ENCODE measurements around the gene C1QTNF2.

- TF ChIP-seq ZBTB43 (CRISPR knock-in tag; conservative IDR thresholded peaks at IDR 0.05) (no peak), TEAD2 (CRISPR knock-in tag; IDR thresholded peaks at IDR 0.05) (no peak), MYC (CRISPR knock-in tag; IDR thresholded peaks at IDR 0.05; ENCODE audit: borderline replicate concordance) (no peak), HMGXB4 (CRISPR knock-in tag; IDR thresholded peaks at IDR 0.05; ENCODE audit: borderline replicate concordance in 1 of 2, low read depth in 1 of 2) (no peak), POLR2A (IDR thresholded peaks at IDR 0.05; ENCODE audit: insufficient read depth in 1 of 2, low read depth in 2 of 2, low read length in 2 of 2) (no peak), NR3C1 (CRISPR knock-in tag; IDR thresholded peaks at IDR 0.05) (no peak)
Measured at GRCh38 chr5:160380041-160380440, 9.6 kb upstream of the C1QTNF2 start.
